NCI-H187 (cell line): Measurements from ENCODE around the gene HYLS1.
A peak's percentile ranks its signal among the peaks of the same experiment; 100 is the strongest.
"Not testable (repeated sequence)": the region's sequence is repeated elsewhere in the genome, so short reads cannot be mapped to it uniquely, and the experiment has no call there.

Source experiments
- DNase-seq, 2 experiments: peaks; one replicate each; lab custom pipeline; 2025; lab: John Stamatoyannopoulos, UW

The HYLS1 gene

GRCh38 chr11:125903711-125904659, 16.5 kb downstream of the HYLS1 start, which contains the start of gene DDX25:
DDX25 (plus strand) TSS chr11:125904508; CDS start chr11:125904518, 10 bp downstream.
- DNase-seq, result peak in 1 of 2 experiments; percentile 21

- no peak for DNase-seq
These were observed 17.2 kb downstream of the HYLS1 start for GRCh38 chr11:125904678-125905077.

GRCh38 chr11:125910226-125910849, 22.9 kb downstream of the HYLS1 start:
- DNase-seq, result no peak

- not testable (repeated sequence) for DNase-seq
These were observed 27.1 kb downstream of the HYLS1 start for GRCh38 chr11:125914601-125915000.

GRCh38 chr11:125916683-125917347, 29.3 kb downstream of the HYLS1 start:
- DNase-seq, result no peak

- no peak for DNase-seq
These were observed 30.8 kb downstream of the HYLS1 start for GRCh38 chr11:125918140-125918840.

- DNase-seq, result no peak
These were observed 33.6 kb downstream of the HYLS1 start for GRCh38 chr11:125921042-125921441.

GRCh38 chr11:125922156-125922555, 34.7 kb downstream of the HYLS1 start:
- DNase-seq, result no peak

GRCh38 chr11:125923012-125923579, 35.6 kb downstream of the HYLS1 start:
- peak; percentile 20 to 69 for DNase-seq

- no peak for DNase-seq
These were observed 36.2 kb downstream of the HYLS1 start for GRCh38 chr11:125923633-125924032.

GRCh38 chr11:125924384-125925007, 37.0 kb downstream of the HYLS1 start:
- no peak for DNase-seq

GRCh38 chr11:125925247-125925740, 37.8 kb downstream of the HYLS1 start:
- DNase-seq, result no peak

- no peak for DNase-seq
These were observed 38.3 kb downstream of the HYLS1 start for GRCh38 chr11:125925804-125926203.

- no peak for DNase-seq
These were observed 39.2 kb downstream of the HYLS1 start for GRCh38 chr11:125926682-125927081.

- DNase-seq, result no peak
These were observed 42.1 kb downstream of the HYLS1 start for GRCh38 chr11:125929445-125930075.

GRCh38 chr11:125930076-125930450, 42.6 kb downstream of the HYLS1 start:
- no peak for DNase-seq

GRCh38 chr11:125931116-125931515, 43.6 kb downstream of the HYLS1 start:
- no peak for DNase-seq

GRCh38 chr11:125931668-125932067, 44.2 kb downstream of the HYLS1 start:
- no peak for DNase-seq

- DNase-seq, result no peak
These were observed 44.8 kb downstream of the HYLS1 start for GRCh38 chr11:125932301-125932700.

GRCh38 chr11:125933030-125933813, 45.8 kb downstream of the HYLS1 start:
- DNase-seq, result no peak
